Glutamatergic neuron (in vitro differentiated cells): ENCODE results near the gene RHNO1. TPM values are rescaled to one million over a fixed set of nuclear protein-coding genes. Genes with fewer than 3 reads are reported as not detected.

Experiments
- DNase-seq: peaks from one replicate; pipeline ENCODE4 v3.0.0; 2022
- H3K27ac Mint-ChIP-seq: one replicate; pipeline ENCODE4 v1.8.0; 2020; ENCODE audit warnings: mild to moderate bottlenecking, mixed read lengths, inconsistent platforms; ENCODE audit not compliant: unreplicated experiment
- H3K27me3 Mint-ChIP-seq: one replicate; pipeline ENCODE4 v1.8.0; 2020; ENCODE audit warnings: mild to moderate bottlenecking, moderate library complexity, mixed read lengths, inconsistent platforms; ENCODE audit not compliant: unreplicated experiment
- H3K36me3 Mint-ChIP-seq: one replicate; pipeline ENCODE4 v1.8.0; 2020; ENCODE audit warnings: mild to moderate bottlenecking, mixed read lengths, inconsistent platforms; ENCODE audit not compliant: unreplicated experiment
- H3K4me1 Mint-ChIP-seq: one replicate; pipeline ENCODE4 v1.8.0; 2020; ENCODE audit warnings: mild to moderate bottlenecking, low read depth, mixed read lengths, inconsistent platforms; ENCODE audit not compliant: unreplicated experiment
- H3K4me3 Mint-ChIP-seq: one replicate; pipeline ENCODE4 v1.8.0; 2020; ENCODE audit warnings: mild to moderate bottlenecking, mixed read lengths, inconsistent platforms; ENCODE audit not compliant: unreplicated experiment
- H3K9me3 Mint-ChIP-seq: one replicate; pipeline ENCODE4 v1.8.0; 2020; ENCODE audit warnings: mild to moderate bottlenecking, moderate library complexity, mixed read lengths, inconsistent platforms; ENCODE audit not compliant: unreplicated experiment
- CTCF ChIP-seq: fragments of 200-600 bp; sonication (generic); IDR thresholded peaks from one replicate; pipeline ENCODE4 v1.5.0; 2021; ENCODE audit not compliant: partially characterized antibody, unreplicated experiment
- total RNA-seq: library from RNA; stranded (reverse); fragmentation: NEBNext Ultra II Directional; extraction: Animal tissue kit (Norgen Biotek cat#: 25700); gene quantifications from one replicate; pipeline ENCODE4 v1.2.1, GENCODE V29; 2021; ENCODE audit not compliant: unreplicated experiment

RHNO1 gene
- total RNA-seq, 1 donor from 2014 or later, result 14.8 TPM

DNA sequence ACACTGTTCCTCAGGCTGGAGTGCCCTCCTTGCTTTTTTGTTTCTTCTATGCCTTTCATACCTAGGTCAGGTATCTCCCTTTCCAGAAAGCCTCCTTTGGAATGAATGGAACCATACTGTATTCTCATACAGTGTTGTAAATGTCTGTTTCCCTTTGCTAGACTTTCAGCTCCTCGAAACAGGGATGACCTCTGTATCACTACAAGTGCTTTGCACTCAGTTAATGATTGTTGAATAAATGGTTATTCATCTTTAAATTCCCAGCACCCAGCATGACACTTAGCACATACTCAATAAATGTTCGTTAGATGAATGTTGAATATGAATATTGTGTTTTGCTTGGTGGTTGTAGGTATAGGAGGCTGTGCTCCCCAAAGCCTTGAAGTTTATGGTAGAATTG lies 7.8 kb downstream of the RHNO1 start:
- H3K36me3 Mint-ChIP-seq, result no peaks in the 10 kb centered on the region
- H3K27ac Mint-ChIP-seq, result no peak overlapping the region
- TF ChIP-seq CTCF, result no peak
- H3K9me3 Mint-ChIP-seq, result no peaks in the 10 kb centered on the region
- H3K27me3 Mint-ChIP-seq, result peaks cover 2% of the 10 kb centered on the region
- H3K4me1 Mint-ChIP-seq, result peaks cover 2% of the 10 kb centered on the region
- no peak for DNase-seq
- H3K4me3 Mint-ChIP-seq, result no peak overlapping the region

DNA sequence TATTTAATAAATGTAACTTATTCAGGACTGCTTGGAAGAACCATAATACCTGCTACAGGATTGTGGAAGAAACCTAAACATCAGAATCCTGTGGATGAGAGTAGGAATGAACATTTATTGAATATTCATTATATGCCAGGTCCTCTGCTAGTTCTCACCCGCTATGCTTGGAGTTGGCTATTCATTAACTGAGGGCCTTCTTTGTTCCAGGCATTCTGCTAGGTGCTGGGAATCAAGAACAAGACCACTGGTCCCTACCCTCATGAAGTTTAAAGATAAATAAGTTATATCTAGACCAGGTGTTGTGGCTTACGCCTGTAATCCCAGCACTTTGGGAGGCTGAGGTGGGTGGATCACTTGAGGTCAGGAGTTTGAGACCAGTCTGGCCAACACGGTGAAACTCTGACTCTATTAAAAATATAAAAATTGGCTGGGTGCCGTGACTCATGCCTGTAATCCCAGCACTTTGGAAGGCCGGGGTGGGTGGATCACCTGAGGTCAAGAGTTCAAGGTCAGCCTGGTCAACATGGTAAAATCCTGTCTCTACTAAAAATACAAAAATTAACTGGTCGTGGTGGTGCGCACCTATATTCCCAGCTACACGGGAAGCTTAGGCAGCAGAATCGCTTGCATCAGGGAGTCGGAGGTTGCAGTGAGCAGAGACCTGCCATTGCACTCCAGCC lies 9.9 kb downstream of the RHNO1 start:
- TF ChIP-seq CTCF, result no peak

DNA sequence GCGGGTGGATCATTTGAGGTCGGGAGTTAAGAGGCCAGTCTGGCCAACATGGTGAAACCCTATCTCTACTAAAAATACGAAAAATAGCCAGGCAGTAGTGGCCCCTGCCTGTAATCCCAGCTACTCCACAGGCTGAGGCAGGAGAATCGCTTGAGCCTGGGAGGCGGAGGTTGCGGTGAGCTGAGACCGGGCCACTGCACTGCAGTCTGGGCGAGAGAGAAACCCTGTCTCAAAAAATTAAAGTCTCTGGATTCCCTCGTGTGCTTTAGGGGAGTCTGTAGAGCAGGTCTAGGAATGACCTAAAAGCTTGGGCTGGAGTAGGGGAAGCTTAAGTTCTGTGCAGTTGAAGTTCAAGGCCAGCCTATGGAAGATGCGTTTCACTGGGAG lies 13.0 kb downstream of the RHNO1 start:
- no peak for DNase-seq
- TF ChIP-seq CTCF, result no peak
- H3K27me3 Mint-ChIP-seq, result peaks cover 6% of the 10 kb centered on the region
- H3K4me1 Mint-ChIP-seq, result peaks cover 7% of the 10 kb centered on the region
- peak overlapping the region; percentile 91 for H3K27ac Mint-ChIP-seq
- peaks cover 5% of the 10 kb centered on the region for H3K9me3 Mint-ChIP-seq
- H3K36me3 Mint-ChIP-seq, result no peaks in the 10 kb centered on the region
- peak overlapping the region; percentile 89 for H3K4me3 Mint-ChIP-seq

More for the DNA sequence above, 9.9 kb downstream of the RHNO1 start:
- no peaks in the 10 kb centered on the region for H3K36me3 Mint-ChIP-seq
- no peak for DNase-seq
- peaks cover 8% of the 10 kb centered on the region for H3K27me3 Mint-ChIP-seq
- peaks cover 5% of the 10 kb centered on the region for H3K9me3 Mint-ChIP-seq
- peaks cover 5% of the 10 kb centered on the region for H3K4me1 Mint-ChIP-seq
- H3K4me3 Mint-ChIP-seq, result no peak overlapping the region
- no peak overlapping the region for H3K27ac Mint-ChIP-seq

GRCh38 chr12:2890388-2891239 lies 13.6 kb downstream of the RHNO1 start, which contains the start of gene TULP3:
Gene TULP3, plus strand, starts transcription at chr12:2890891. Its CDS starts 57 bp downstream, at chr12:2890948.
- H3K9me3 Mint-ChIP-seq, result peaks cover 5% of the 10 kb centered on the region
- peaks cover 7% of the 10 kb centered on the region for H3K4me1 Mint-ChIP-seq
- H3K4me3 Mint-ChIP-seq, result peak within 1 kb of the TSS; percentile 89
- H3K36me3 Mint-ChIP-seq, result no peaks in the 10 kb centered on the region
- peaks cover 6% of the 10 kb centered on the region for H3K27me3 Mint-ChIP-seq
- peak within 1 kb of the TSS; percentile 91 for H3K27ac Mint-ChIP-seq
- DNase-seq, result peak; percentile 98
- TF ChIP-seq CTCF, result no peak
